Thyroid gland (tissue), 4 donors: ENCODE data around the gene SLC50A1. TPM values are rescaled to one million over a fixed set of nuclear protein-coding genes. Genes with fewer than 3 reads are reported as not detected.
A peak's percentile ranks its signal among the peaks of the same experiment; 100 is the strongest.
"Not testable (repeated sequence)": the region's sequence is repeated elsewhere in the genome, so short reads cannot be mapped to it uniquely, and the experiment has no call there.

Experiments
- DNase-seq, 2 donors: peaks; one replicate each; pipeline ENCODE4 v3.0.0-alpha.2; 2019
- H3K27ac ChIP-seq, 3 donors: fragments of 200-600 bp; sonication (generic); 1 replicate in 2 of 3; 2 replicates in 1 of 3; pipeline ENCODE4 v1.5.1; 2016 to 2019; ENCODE audit warnings: mild to moderate bottlenecking in 1 of 3, moderate library complexity in 1 of 3
- H3K27me3 ChIP-seq: fragments of 200-600 bp; sonication (generic); one replicate; pipeline ENCODE4 v1.5.1; 2019
- H3K36me3 ChIP-seq, 2 donors: fragments of 200-600 bp; sonication (generic); one replicate each; pipeline ENCODE4 v1.5.1; 2016 to 2019
- H3K4me1 ChIP-seq, 2 donors: fragments of 200-600 bp; sonication (generic); one replicate each; pipeline ENCODE4 v1.5.1; 2017 to 2019
- H3K4me3 ChIP-seq, 3 donors: fragments of 200-600 bp; sonication (generic); replicated peaks in 1 of 3; 1 replicate in 2 of 3; 2 replicates in 1 of 3; pipeline ENCODE4 v1.5.1; 2016; ENCODE audit warnings: mild to moderate bottlenecking in 1 of 3
- H3K9me3 ChIP-seq: fragments of 200-600 bp; sonication (generic); one replicate; pipeline ENCODE4 v1.5.1; 2017
- CTCF ChIP-seq, 6 experiments: fragments of 200-600 bp in 3 of 6; fragments of 450-650 bp in 3 of 6; sonication (generic) in 3 of 6; IDR thresholded peaks; one replicate each; pipeline ENCODE4 v1.5.1; 2016 to 2019; ENCODE audit warnings: antibody characterized with exemption in 6 of 6, mild to moderate bottlenecking in 2 of 6, inconsistent platforms in 1 of 6, moderate library complexity in 1 of 6
- POLR2A ChIP-seq, 2 donors: fragments of 450-650 bp; IDR thresholded peaks; one replicate each; pipeline ENCODE4 v1.6.1; 2017; ENCODE audit warnings: antibody characterized with exemption in 2 of 2, mild to moderate bottlenecking in 2 of 2, moderate library complexity in 1 of 2
- WGBS, 2 donors: methylation state at CpG; one replicate each; pipeline ENCODE4 v1.1.5; 2017; 5-methylcytosine and 5-hydroxymethylcytosine counted together
- intact Hi-C: fragments of 100-400 bp; cut with DNase I; formaldehyde crosslinking; loops from one replicate; pipeline ENCODE4 v1.15.1; 2023
- total RNA-seq, 4 donors: library from RNA; depleted of rRNA; stranded (reverse); fragments of >200 nt; gene quantifications; one replicate each; pipeline ENCODE4 v1.2.3, GENCODE V29; 2016

SLC50A1 gene
- total RNA-seq, 4 donors from 2014 or later, result 30.9 to 42.2 (median 32.7) TPM

DNA sequence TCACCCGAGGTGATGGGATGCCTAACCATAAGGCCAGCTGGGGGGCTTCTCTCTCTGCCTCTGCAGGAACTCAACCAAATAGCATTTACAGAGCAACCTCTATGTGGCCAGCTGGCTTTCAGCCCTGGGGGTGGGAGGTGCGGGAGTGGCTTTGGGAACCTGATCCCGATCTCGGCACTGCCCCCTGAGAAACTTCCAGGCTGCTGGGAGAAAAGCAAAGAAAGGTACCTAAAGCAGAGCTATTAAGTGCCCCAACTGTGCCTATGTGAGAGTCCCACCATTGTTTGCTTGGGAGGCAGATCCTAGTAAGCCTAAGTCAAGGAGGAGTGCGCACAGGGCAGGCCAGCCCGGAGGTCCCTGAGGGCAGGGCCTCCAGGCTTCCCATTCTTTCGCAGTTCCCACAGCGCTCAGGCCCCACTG, 30.4 kb downstream of the SLC50A1 start:
- Histone ChIP-seq H3K36me3 (peaks cover 8 to 10% of the 10 kb centered on the region in 2 donors), H3K27ac (peak overlapping the region in 2 of 3 donors; percentile 32 to 38), H3K4me3 (no peak overlapping the region), H3K9me3 (no peaks in the 10 kb centered on the region), H3K4me1 (peaks cover 0 to 12% of the 10 kb centered on the region in 2 donors), H3K27me3 (no peaks in the 10 kb centered on the region)
- DNase-seq, result no peak
- intact Hi-C loops, result loop anchor here (2.0 to 5.0 kb wide), 2 partner anchors 34 to 75 kb away; no protein-coding TSS in a partner anchor
- TF ChIP-seq POLR2A (IDR thresholded peaks at IDR 0.05) (no peak), CTCF (IDR thresholded peaks at IDR 0.05) (no peak)
- WGBS, 2 donors, result 43 to 50% methylated on average over 5 to 8 of the region's 8 CpGs

GRCh38 chr1:155166471-155167165, 31.0 kb downstream of the SLC50A1 start:
- 22 to 23% methylated on average over 25 to 26 of the region's 27 CpGs for WGBS, 2 donors
- H3K36me3 ChIP-seq, result peaks cover 8 to 10% of the 10 kb centered on the region in 2 donors
- intact Hi-C loops, result loop anchor here (2.0 to 5.0 kb wide), 2 partner anchors 34 to 76 kb away; no protein-coding TSS in a partner anchor
- no peaks in the 10 kb centered on the region for H3K27me3 ChIP-seq
- TF ChIP-seq POLR2A (IDR thresholded peaks at IDR 0.05), result no peak
- no peak for TF ChIP-seq CTCF (IDR thresholded peaks at IDR 0.05)
- peak; percentile 24 to 32 for DNase-seq
- H3K4me3 ChIP-seq, result no peak overlapping the region
- peaks cover 0 to 12% of the 10 kb centered on the region in 2 donors for H3K4me1 ChIP-seq
- H3K27ac ChIP-seq, result peak overlapping the region in 2 of 3 donors; percentile 32 to 38
- no peaks in the 10 kb centered on the region for H3K9me3 ChIP-seq

- Histone ChIP-seq H3K4me1 (peaks cover 4 to 17% of the 10 kb centered on the region in 2 donors), H3K27ac (peak overlapping the region in 2 of 3 donors; percentile 6 to 32), H3K4me3 (no peak overlapping the region), H3K27me3 (no peaks in the 10 kb centered on the region), H3K36me3 (peaks cover 8 to 10% of the 10 kb centered on the region in 2 donors), H3K9me3 (no peaks in the 10 kb centered on the region)
- no peak for TF ChIP-seq POLR2A (IDR thresholded peaks at IDR 0.05)
- TF ChIP-seq CTCF (IDR thresholded peaks at IDR 0.05), result peak; percentile 72 to 93 (median 87)
- WGBS, 2 donors, result 7 to 10% methylated on average over 13 to 23 of the region's 28 CpGs
- intact Hi-C loops, result loop anchor here (2.0 to 5.0 kb wide), 2 partner anchors 35 to 77 kb away; no protein-coding TSS in a partner anchor
- DNase-seq, result peak; percentile 83
Measured at GRCh38 chr1:155167166-155168104, 31.8 kb downstream of the SLC50A1 start.

GRCh38 chr1:155168105-155168445, 32.4 kb downstream of the SLC50A1 start:
- not testable (repeated sequence) for DNase-seq
- H3K36me3 ChIP-seq, result peaks cover 8 to 10% of the 10 kb centered on the region in 2 donors

DNA sequence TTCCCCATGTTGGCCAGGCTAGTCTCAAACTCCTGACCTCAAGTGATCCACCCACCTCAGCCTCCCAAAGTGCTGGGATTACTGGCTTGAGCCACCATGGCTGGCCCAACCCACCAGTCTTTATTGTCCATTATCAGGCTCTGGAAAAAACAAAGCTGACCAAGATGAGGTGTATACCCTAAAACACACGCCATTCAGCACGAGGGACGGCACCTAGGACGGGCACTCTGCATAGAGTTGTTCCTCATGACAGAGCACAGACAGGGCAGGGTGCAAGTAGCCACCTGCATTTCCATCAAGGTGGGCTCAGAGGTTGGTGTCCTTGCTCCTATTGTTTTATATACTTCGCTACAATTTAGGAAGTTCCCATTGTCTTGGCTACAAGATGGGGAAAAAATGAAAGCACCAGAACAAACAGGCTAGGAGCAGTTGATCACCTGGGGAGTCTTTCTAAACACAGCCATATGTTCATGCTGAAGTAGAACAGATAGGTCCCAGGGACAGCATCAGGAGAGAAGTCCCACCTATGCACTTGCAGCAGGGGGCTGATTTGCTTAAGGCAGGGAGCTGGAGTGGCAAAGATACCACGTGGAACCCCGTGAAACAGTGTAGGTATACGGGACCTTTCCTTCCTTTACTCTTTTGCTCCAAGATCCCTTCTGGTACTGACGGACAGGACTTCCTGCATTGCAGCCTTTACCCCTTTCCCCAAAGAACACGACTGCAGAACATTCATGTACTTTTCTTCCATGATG, 33.0 kb downstream of the SLC50A1 start:
- H3K4me3 ChIP-seq, result no peak overlapping the region
- H3K4me1 ChIP-seq, result peaks cover 11 to 21% of the 10 kb centered on the region in 2 donors
- H3K9me3 ChIP-seq, result no peaks in the 10 kb centered on the region
- peaks cover 8 to 10% of the 10 kb centered on the region in 2 donors for H3K36me3 ChIP-seq
- H3K27ac ChIP-seq, result no peak overlapping the region
- no peak for TF ChIP-seq CTCF (IDR thresholded peaks at IDR 0.05)
- no peak for TF ChIP-seq POLR2A (IDR thresholded peaks at IDR 0.05)
- DNase-seq, result no peak
- H3K27me3 ChIP-seq, result no peaks in the 10 kb centered on the region
- intact Hi-C loops, result loop anchor here (5.0 kb wide), 1 partner anchor 36 kb away; no protein-coding TSS in a partner anchor
- WGBS, 2 donors, result 84 to 88% methylated on average over 10 of the region's 10 CpGs

More at GRCh38 chr1:155168105-155168445, 32.4 kb downstream of the SLC50A1 start:
- H3K9me3 ChIP-seq, H3K4me3 ChIP-seq, H3K27me3 ChIP-seq, H3K27ac ChIP-seq: not testable (repeated sequence)
- intact Hi-C loops, result loop anchor here (5.0 kb wide), 1 partner anchor 36 kb away; no protein-coding TSS in a partner anchor
- WGBS, 2 donors, result 43 to 55% methylated on average over 4 of the region's 4 CpGs
- peaks cover 7 to 17% of the 10 kb centered on the region in 2 donors for H3K4me1 ChIP-seq
